Upper lobe of left lung (tissue), 4 donors: ENCODE data around the gene DLST.

Source experiments
- CTCF ChIP-seq, 6 experiments: fragments of 450-650 bp in 4 of 6; fragments of 200-600 bp in 2 of 6; sonication (generic) in 2 of 6; IDR thresholded peaks; one replicate each; pipeline ENCODE4 v1.5.1; 2016 to 2019; ENCODE audit warnings: antibody characterized with exemption in 6 of 6
- POLR2A ChIP-seq, 4 donors: fragments of 450-650 bp; IDR thresholded peaks; one replicate each; pipeline ENCODE4 v1.5.1; 2016 to 2017; ENCODE audit warnings: antibody characterized with exemption in 4 of 4, mild to moderate bottlenecking in 2 of 4
- POLR2AphosphoS5 ChIP-seq, 2 donors: sonication (generic); formaldehyde crosslinking; IDR thresholded peaks; one replicate each; pipeline ENCODE4 v1.5.1; 2017; ENCODE audit warnings: antibody characterized with exemption in 2 of 2

GRCh38 chr14:74952180-74952665, 70.5 kb downstream of the DLST start:
- TF ChIP-seq CTCF (IDR thresholded peaks at IDR 0.05) (no peak), POLR2A (IDR thresholded peaks at IDR 0.05) (no peak), POLR2AphosphoS5 (IDR thresholded peaks at IDR 0.05) (no peak)
